Stimulated activated CD4-positive, alpha-beta T cell treated with anti-CD3 and anti-CD28 coated beads, Interleukin-4, amount 100 ng/mL, for 1 hour (primary cell): ENCODE data around the gene ZNF724.
"Not testable (repeated sequence)": the region's sequence is repeated elsewhere in the genome, so short reads cannot be mapped to it uniquely, and the experiment has no call there.

Experiments used
- DNase-seq: peaks from one replicate; pipeline ENCODE4 v3.0.0-alpha.2; 2020

Gene ZNF724

GRCh38 chr19:23249911-23250649 is at the start of gene ZNF724:
TSS of gene ZNF724 (minus strand) at chr19:23250394. CDS start at chr19:23250242, 152 bp downstream.
- peak; percentile 83 for DNase-seq

GRCh38 chr19:23294141-23294540 is 43.9 kb upstream of the ZNF724 start:
- DNase-seq, result no peak

GRCh38 chr19:23289966-23290365 is 39.8 kb upstream of the ZNF724 start:
- not testable (repeated sequence) for DNase-seq

- DNase-seq, result no peak
These were observed 37.4 kb upstream of the ZNF724 start for GRCh38 chr19:23287620-23288019.

GRCh38 chr19:23286477-23286876 is 36.3 kb upstream of the ZNF724 start:
- DNase-seq, result no peak

GRCh38 chr19:23285948-23286347 is 35.8 kb upstream of the ZNF724 start:
- DNase-seq, result no peak

GRCh38 chr19:23285326-23285725 is 35.1 kb upstream of the ZNF724 start:
- not testable (repeated sequence) for DNase-seq

GRCh38 chr19:23283925-23284324 is 33.7 kb upstream of the ZNF724 start:
- peak; percentile 69 for DNase-seq

- no peak for DNase-seq
These were observed 31.6 kb upstream of the ZNF724 start for GRCh38 chr19:23281663-23282276.

- DNase-seq, result not testable (repeated sequence)
These were observed 27.9 kb upstream of the ZNF724 start for GRCh38 chr19:23278118-23278517.

GRCh38 chr19:23273590-23274412 is 23.6 kb upstream of the ZNF724 start:
- peak; percentile 93 for DNase-seq

GRCh38 chr19:23273022-23273589 is 22.9 kb upstream of the ZNF724 start:
- peak; percentile 3 for DNase-seq

- DNase-seq, result no peak
These were observed 13.8 kb upstream of the ZNF724 start for GRCh38 chr19:23263870-23264590.

- no peak for DNase-seq
These were observed 13.2 kb upstream of the ZNF724 start for GRCh38 chr19:23263396-23263795.

- DNase-seq, result no peak
These were observed 12.7 kb upstream of the ZNF724 start for GRCh38 chr19:23262920-23263319.

GRCh38 chr19:23261496-23262020 is 11.4 kb upstream of the ZNF724 start:
- no peak for DNase-seq

GRCh38 chr19:23260956-23261355 is 10.8 kb upstream of the ZNF724 start:
- DNase-seq, result no peak

GRCh38 chr19:23259961-23260360 is 9.8 kb upstream of the ZNF724 start:
- DNase-seq, result no peak

GRCh38 chr19:23255700-23256099 is 5.5 kb upstream of the ZNF724 start:
- DNase-seq, result no peak

GRCh38 chr19:23254141-23254910 is 4.1 kb upstream of the ZNF724 start:
- no peak for DNase-seq

- DNase-seq, result not testable (repeated sequence)
These were observed 3.1 kb upstream of the ZNF724 start for GRCh38 chr19:23253256-23253655.

GRCh38 chr19:23241419-23241818 is 8.8 kb downstream of the ZNF724 start:
- no peak for DNase-seq
